WTC11 (cell line): ENCODE data around the gene FLT4.

ENCODE experiments used
- ESRRA ChIP-seq: sonication (generic); formaldehyde crosslinking; IDR thresholded peaks from 2 replicates; pipeline ENCODE4 v1.8.1; 2022; ENCODE audit warnings: mild to moderate bottlenecking, missing genetic modification reagents, borderline replicate concordance
- TF ChIP-seq, protein P1 (sequence below): sonication (generic); formaldehyde crosslinking; IDR thresholded peaks from 2 replicates; pipeline ENCODE4 v1.8.1; 2022; ENCODE audit warnings: low read depth, mild to moderate bottlenecking, moderate library complexity, missing genetic modification reagents, borderline replicate concordance
- TF ChIP-seq, protein P2 (sequence below): sonication (generic); formaldehyde crosslinking; IDR thresholded peaks from 2 replicates; pipeline ENCODE4 v1.8.1; 2023; ENCODE audit warnings: mild to moderate bottlenecking, missing genetic modification reagents

DNA sequence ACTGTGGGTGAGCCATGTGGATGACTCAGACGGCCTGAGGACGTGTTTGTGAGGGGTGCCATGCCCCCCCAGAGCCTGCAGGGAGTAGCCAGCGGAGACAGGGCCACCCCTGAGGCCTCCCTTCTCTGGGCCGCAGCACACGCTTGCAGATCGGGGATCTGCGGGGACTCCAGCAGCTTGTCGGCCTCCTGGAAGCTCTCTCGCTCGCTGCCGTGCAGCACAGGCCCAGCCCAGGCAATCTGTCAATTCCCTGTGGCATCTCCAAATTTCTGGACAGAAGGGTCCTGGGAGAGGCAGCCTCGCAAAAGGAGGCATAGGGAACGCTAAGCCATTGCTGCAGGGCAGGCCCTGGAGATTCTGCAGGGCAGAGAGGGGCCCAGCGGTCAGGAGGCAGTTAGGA is 21.2 kb downstream of the FLT4 start:
- TF ChIP-seq, protein P1, sequence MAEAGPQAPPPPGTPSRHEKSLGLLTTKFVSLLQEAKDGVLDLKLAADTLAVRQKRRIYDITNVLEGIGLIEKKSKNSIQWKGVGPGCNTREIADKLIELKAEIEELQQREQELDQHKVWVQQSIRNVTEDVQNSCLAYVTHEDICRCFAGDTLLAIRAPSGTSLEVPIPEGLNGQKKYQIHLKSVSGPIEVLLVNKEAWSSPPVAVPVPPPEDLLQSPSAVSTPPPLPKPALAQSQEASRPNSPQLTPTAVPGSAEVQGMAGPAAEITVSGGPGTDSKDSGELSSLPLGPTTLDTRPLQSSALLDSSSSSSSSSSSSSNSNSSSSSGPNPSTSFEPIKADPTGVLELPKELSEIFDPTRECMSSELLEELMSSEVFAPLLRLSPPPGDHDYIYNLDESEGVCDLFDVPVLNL (CRISPR knock-in tag), result no peak
- TF ChIP-seq ESRRA (CRISPR knock-in tag), result no peak
- TF ChIP-seq, protein P2, sequence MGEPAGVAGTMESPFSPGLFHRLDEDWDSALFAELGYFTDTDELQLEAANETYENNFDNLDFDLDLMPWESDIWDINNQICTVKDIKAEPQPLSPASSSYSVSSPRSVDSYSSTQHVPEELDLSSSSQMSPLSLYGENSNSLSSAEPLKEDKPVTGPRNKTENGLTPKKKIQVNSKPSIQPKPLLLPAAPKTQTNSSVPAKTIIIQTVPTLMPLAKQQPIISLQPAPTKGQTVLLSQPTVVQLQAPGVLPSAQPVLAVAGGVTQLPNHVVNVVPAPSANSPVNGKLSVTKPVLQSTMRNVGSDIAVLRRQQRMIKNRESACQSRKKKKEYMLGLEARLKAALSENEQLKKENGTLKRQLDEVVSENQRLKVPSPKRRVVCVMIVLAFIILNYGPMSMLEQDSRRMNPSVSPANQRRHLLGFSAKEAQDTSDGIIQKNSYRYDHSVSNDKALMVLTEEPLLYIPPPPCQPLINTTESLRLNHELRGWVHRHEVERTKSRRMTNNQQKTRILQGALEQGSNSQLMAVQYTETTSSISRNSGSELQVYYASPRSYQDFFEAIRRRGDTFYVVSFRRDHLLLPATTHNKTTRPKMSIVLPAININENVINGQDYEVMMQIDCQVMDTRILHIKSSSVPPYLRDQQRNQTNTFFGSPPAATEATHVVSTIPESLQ, result no peak
